ENCODE results near the gene KIF1C.

DNA sequence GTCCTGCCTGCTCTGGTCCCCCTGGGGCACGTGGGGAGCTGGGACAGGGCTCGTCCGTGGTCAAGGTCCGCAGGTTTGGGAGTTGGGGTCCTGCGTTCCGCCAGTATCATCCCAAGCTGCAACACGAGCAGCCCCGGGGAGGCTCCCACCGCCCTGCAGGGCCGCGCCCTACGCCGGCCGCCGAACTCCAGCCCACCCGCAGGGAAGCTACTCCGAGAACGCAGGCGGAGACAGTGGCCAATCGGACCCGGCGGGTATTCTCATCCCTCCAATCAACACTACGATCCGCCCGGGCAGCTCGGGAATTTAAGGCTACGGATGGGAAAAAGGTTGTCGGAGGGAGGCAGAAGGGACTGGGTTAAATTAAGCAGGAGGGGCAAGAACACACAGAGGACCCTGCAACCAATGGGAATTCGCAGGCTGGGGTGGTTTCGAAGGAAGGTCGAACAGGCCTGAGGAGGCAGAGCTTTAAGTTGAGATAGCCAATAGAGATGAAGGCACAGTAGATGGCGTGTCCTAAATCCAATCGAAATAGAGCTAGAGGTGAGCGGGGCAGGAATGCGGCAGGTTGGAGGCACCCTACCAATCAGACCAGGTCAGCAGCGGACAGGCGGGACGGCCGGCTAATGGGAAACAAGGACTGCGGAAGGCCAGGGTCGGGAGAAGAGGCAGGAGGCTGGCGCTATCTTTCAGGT, 30.8 kb upstream of the KIF1C start:
- TF ChIP-seq, protein P1, sequence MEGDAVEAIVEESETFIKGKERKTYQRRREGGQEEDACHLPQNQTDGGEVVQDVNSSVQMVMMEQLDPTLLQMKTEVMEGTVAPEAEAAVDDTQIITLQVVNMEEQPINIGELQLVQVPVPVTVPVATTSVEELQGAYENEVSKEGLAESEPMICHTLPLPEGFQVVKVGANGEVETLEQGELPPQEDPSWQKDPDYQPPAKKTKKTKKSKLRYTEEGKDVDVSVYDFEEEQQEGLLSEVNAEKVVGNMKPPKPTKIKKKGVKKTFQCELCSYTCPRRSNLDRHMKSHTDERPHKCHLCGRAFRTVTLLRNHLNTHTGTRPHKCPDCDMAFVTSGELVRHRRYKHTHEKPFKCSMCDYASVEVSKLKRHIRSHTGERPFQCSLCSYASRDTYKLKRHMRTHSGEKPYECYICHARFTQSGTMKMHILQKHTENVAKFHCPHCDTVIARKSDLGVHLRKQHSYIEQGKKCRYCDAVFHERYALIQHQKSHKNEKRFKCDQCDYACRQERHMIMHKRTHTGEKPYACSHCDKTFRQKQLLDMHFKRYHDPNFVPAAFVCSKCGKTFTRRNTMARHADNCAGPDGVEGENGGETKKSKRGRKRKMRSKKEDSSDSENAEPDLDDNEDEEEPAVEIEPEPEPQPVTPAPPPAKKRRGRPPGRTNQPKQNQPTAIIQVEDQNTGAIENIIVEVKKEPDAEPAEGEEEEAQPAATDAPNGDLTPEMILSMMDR (IDR thresholded peaks at IDR 0.05; ENCODE audit: low read depth, low read length, missing input control) = peak; percentile 3
- peak in 1 of 2 donors; percentile 63 for TF ChIP-seq RAD21 (IDR thresholded peaks at IDR 0.05)
- TF ChIP-seq, protein P2, sequence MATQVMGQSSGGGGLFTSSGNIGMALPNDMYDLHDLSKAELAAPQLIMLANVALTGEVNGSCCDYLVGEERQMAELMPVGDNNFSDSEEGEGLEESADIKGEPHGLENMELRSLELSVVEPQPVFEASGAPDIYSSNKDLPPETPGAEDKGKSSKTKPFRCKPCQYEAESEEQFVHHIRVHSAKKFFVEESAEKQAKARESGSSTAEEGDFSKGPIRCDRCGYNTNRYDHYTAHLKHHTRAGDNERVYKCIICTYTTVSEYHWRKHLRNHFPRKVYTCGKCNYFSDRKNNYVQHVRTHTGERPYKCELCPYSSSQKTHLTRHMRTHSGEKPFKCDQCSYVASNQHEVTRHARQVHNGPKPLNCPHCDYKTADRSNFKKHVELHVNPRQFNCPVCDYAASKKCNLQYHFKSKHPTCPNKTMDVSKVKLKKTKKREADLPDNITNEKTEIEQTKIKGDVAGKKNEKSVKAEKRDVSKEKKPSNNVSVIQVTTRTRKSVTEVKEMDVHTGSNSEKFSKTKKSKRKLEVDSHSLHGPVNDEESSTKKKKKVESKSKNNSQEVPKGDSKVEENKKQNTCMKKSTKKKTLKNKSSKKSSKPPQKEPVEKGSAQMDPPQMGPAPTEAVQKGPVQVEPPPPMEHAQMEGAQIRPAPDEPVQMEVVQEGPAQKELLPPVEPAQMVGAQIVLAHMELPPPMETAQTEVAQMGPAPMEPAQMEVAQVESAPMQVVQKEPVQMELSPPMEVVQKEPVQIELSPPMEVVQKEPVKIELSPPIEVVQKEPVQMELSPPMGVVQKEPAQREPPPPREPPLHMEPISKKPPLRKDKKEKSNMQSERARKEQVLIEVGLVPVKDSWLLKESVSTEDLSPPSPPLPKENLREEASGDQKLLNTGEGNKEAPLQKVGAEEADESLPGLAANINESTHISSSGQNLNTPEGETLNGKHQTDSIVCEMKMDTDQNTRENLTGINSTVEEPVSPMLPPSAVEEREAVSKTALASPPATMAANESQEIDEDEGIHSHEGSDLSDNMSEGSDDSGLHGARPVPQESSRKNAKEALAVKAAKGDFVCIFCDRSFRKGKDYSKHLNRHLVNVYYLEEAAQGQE (IDR thresholded peaks at IDR 0.05) = no peak
